ENCODE measurements around the gene TEX19.

DNA sequence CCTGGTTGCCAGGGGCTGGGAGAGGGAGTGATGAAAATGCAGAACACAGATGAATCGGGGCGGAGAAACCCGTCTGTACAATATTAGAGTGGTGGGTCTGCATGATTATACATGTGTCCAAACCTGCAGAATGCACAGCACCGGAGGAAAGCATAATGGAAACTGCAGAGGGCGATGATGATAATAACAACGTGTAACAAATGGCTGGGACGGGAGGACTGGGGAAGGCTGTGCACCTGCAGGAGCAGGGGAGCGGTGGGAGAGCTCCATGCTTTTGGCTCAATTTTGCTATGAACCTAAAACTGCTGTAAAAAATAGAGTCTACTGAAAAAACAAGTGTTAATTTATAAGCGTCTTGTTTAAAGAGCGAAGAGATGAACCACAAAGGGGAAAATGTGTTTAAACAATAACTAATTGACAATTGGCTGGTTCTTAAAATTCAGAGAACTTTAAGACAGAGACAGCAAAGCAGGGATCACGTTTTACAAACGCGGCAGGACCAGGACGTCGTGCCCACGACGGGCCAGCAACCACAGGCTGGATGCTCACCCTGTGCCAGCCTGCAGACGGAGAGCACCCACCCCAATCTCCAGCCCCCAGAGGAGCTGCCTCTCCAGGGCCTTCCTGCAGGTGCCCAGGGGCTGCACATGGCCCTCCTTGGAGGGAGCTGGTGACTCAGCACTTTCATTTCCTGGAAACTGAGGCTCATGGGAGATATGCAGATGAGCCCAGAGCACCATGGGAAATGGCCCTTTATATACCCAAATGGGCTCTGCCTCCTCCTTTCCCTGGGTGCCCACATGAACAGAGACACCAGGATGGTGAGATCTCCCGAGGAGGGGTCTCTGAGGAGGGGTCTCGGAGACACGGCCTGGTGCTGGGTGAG lies at the start of gene TEX19:
- TF ChIP-seq, protein P1, sequence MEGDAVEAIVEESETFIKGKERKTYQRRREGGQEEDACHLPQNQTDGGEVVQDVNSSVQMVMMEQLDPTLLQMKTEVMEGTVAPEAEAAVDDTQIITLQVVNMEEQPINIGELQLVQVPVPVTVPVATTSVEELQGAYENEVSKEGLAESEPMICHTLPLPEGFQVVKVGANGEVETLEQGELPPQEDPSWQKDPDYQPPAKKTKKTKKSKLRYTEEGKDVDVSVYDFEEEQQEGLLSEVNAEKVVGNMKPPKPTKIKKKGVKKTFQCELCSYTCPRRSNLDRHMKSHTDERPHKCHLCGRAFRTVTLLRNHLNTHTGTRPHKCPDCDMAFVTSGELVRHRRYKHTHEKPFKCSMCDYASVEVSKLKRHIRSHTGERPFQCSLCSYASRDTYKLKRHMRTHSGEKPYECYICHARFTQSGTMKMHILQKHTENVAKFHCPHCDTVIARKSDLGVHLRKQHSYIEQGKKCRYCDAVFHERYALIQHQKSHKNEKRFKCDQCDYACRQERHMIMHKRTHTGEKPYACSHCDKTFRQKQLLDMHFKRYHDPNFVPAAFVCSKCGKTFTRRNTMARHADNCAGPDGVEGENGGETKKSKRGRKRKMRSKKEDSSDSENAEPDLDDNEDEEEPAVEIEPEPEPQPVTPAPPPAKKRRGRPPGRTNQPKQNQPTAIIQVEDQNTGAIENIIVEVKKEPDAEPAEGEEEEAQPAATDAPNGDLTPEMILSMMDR (IDR thresholded peaks at IDR 0.05; ENCODE audit: insufficient read depth, low read length), result no peak
- TF ChIP-seq GABPA (IDR thresholded peaks at IDR 0.05; ENCODE audit: low read depth) (no peak), POLR2AphosphoS5 (IDR thresholded peaks at IDR 0.05; ENCODE audit: low read depth) (no peak)

Measured in HL-60 (cell line).